Measurements from ENCODE around the gene SPTBN4.

Gene SPTBN4

GRCh38 chr19:40603071-40603388 is 136.2 kb downstream of the SPTBN4 start:
- Histone ChIP-seq H3K27ac (replicated peaks) (no peak overlapping the region), H3K4me3 (replicated peaks; ENCODE audit: insufficient read depth, low read length) (no peak overlapping the region), H3K27me3 (ENCODE audit: insufficient read depth, poor library complexity, severe bottlenecking) (peaks cover 54% of the 10 kb centered on the region)
- DNase-seq (ENCODE audit: low read depth in 1 of 2, low spot score in 1 of 2) = no peak
- no peak for TF ChIP-seq GABPA (IDR thresholded peaks at IDR 0.05; ENCODE audit: low read depth)
- TF ChIP-seq REST (IDR thresholded peaks at IDR 0.05; ENCODE audit: insufficient replicate concordance, low read depth) = no peak
- TF ChIP-seq SPI1 (IDR thresholded peaks at IDR 0.05; ENCODE audit: borderline replicate concordance, low read depth) = no peak
- TF ChIP-seq CTCF (IDR thresholded peaks at IDR 0.05; ENCODE audit: insufficient read depth, low read length) = no peak
- no peak for TF ChIP-seq POLR2AphosphoS5 (IDR thresholded peaks at IDR 0.05; ENCODE audit: low read depth)

GRCh38 chr19:40603389-40604170 is 136.8 kb downstream of the SPTBN4 start:
- Histone ChIP-seq H3K27me3 (ENCODE audit: insufficient read depth, poor library complexity, severe bottlenecking) (peaks cover 52% of the 10 kb centered on the region), H3K4me3 (replicated peaks; ENCODE audit: insufficient read depth, low read length) (peak overlapping the region; percentile 42), H3K27ac (replicated peaks) (no peak overlapping the region)
- DNase-seq (ENCODE audit: low read depth in 1 of 2, low spot score in 1 of 2) = peak; percentile 87 to 95
- no peak for TF ChIP-seq GABPA (IDR thresholded peaks at IDR 0.05; ENCODE audit: low read depth)
- TF ChIP-seq SPI1 (IDR thresholded peaks at IDR 0.05; ENCODE audit: borderline replicate concordance, low read depth) = no peak
- TF ChIP-seq POLR2AphosphoS5 (IDR thresholded peaks at IDR 0.05; ENCODE audit: low read depth) = no peak
- TF ChIP-seq REST (IDR thresholded peaks at IDR 0.05; ENCODE audit: insufficient replicate concordance, low read depth) = peak; percentile 28
- no peak for TF ChIP-seq CTCF (IDR thresholded peaks at IDR 0.05; ENCODE audit: insufficient read depth, low read length)

GRCh38 chr19:40604171-40604646 is 137.4 kb downstream of the SPTBN4 start:
- TF ChIP-seq SPI1 (IDR thresholded peaks at IDR 0.05; ENCODE audit: borderline replicate concordance, low read depth) (no peak), POLR2AphosphoS5 (IDR thresholded peaks at IDR 0.05; ENCODE audit: low read depth) (no peak), GABPA (IDR thresholded peaks at IDR 0.05; ENCODE audit: low read depth) (no peak), CTCF (IDR thresholded peaks at IDR 0.05; ENCODE audit: insufficient read depth, low read length) (no peak), REST (IDR thresholded peaks at IDR 0.05; ENCODE audit: insufficient replicate concordance, low read depth) (no peak)
- H3K27me3 ChIP-seq (ENCODE audit: insufficient read depth, poor library complexity, severe bottlenecking) = peaks cover 52% of the 10 kb centered on the region
- H3K27ac ChIP-seq (replicated peaks) = no peak overlapping the region
- DNase-seq (ENCODE audit: low read depth in 1 of 2, low spot score in 1 of 2) = no peak
- H3K4me3 ChIP-seq (replicated peaks; ENCODE audit: insufficient read depth, low read length) = peak overlapping the region; percentile 42
